C4-2B (cell line): ENCODE measurements around the gene FADS2.
"Not testable (repeated sequence)": the region's sequence is repeated elsewhere in the genome, so short reads cannot be mapped to it uniquely, and the experiment has no call there.

Experiments
- H3K27ac ChIP-seq: fragments of 450-650 bp; 2 replicates; pipeline ENCODE4 v1.5.1; 2017
- CTCF ChIP-seq: fragments of 450-650 bp; conservative IDR thresholded peaks from 2 replicates; pipeline ENCODE4 v1.5.1; 2017; ENCODE audit warnings: mild to moderate bottlenecking
- ZFX ChIP-seq: fragments of 450-650 bp; IDR thresholded peaks from 2 replicates; pipeline ENCODE4 v1.6.1; 2017

The FADS2 gene

GRCh38 chr11:61881397-61881796 lies 53.3 kb downstream of the FADS2 start:
- TF ChIP-seq ZFX (no peak), CTCF (no peak)
- H3K27ac ChIP-seq = no peak overlapping the region

- not testable (repeated sequence) for H3K27ac ChIP-seq
Observed at GRCh38 chr11:61882267-61882666, 54.2 kb downstream of the FADS2 start.

- no peak overlapping the region for H3K27ac ChIP-seq
Observed at GRCh38 chr11:61882879-61883278, 54.8 kb downstream of the FADS2 start.

GRCh38 chr11:61883327-61883726 lies 55.2 kb downstream of the FADS2 start:
- H3K27ac ChIP-seq = no peak overlapping the region
- no peak for TF ChIP-seq ZFX
- no peak for TF ChIP-seq CTCF

More at GRCh38 chr11:61882879-61883278, 54.8 kb downstream of the FADS2 start:
- TF ChIP-seq CTCF = no peak
- TF ChIP-seq ZFX = no peak

- H3K27ac ChIP-seq = no peak overlapping the region
- TF ChIP-seq CTCF = no peak
- TF ChIP-seq ZFX = no peak
Observed at GRCh38 chr11:61883947-61884346, 55.8 kb downstream of the FADS2 start.

DNA sequence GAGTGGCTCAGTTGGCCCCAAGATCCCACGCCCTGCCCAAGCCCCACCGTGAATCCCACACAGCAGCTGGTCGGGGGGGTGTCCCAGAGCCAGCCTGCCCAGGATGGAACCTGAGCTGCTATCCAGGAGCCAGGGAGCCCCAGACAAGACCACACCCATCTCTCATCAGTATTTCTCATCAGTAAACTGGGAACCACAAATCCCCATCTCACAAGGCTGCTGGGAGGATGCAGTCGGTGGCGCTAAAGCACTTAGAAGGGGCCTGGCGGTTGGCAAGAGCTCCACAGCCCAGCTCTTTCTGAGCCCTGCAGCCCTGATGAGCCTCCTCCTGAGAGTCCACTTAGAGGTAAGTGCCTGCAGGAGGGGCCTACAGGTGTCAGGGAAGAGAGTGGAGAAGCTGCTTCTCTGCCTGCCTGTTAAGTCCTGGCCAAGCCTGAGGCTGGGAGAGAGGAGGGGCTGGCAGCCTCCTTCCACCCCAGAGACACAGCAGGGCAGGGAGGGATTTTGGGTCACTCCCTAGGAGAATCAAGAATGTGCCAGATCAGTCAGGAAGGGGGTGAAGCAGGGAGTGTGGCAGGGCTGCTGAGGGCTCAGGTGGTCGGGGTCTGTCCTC lies 57.2 kb downstream of the FADS2 start:
- H3K27ac ChIP-seq = no peak overlapping the region
- no peak for TF ChIP-seq CTCF
- TF ChIP-seq ZFX = no peak

DNA sequence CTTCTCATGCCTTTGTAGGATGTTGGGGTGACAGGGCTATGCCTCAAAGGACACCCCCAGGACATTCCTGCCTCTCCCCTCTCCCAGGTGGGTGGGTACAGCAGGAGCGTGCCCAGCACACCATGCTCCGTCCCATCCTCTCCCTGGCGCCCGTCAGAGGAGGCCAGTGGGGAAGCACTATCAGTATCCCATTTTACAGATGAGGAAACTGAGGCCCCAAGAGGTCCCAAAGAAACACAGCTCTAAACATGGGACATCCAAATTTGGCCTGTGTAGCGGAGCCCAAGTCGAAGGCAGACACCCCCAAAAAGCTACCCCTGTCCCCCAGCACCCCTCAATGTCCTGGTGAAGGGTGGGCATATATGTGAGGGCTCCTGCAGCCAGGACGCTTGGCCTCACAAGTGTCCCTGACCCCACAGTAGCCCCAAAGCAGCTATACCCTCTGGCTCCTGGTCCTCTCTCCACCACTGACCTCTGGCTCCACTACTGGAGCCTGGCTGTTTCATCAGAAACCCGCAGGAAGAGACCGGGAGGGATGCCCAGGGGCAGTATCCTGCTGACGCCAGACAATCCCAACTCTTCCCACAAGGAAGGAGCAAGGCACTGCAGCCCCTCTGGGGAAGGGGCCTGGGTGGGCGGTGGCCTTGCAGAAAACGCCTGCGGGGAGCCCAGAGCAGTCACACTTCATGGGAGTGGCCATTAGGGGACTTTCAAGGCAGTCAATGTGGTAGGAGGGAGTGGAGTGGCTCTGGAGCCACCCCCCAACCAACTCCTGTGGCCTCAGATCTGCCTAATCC lies 57.9 kb downstream of the FADS2 start:
- no peak overlapping the region for H3K27ac ChIP-seq
- TF ChIP-seq ZFX (no peak), CTCF (no peak)
